Lung (tissue), 12 donors: ENCODE results near the gene ASAP2. TPM values are rescaled to one million over a fixed set of nuclear protein-coding genes. Genes with fewer than 3 reads are reported as not detected.

Experiments used
- ATAC-seq: fragments of 200-7000 bp; cut with Tn5 transposase; one replicate; pipeline ENCODE4 v1.9.1; 2020; ENCODE audit warnings: moderate number of reproducible peaks; ENCODE audit not compliant: insufficient read depth, low FRiP score
- DNase-seq, 3 donors: peaks; one replicate each; pipeline ENCODE4 v3.0.0-alpha.2; 2013 to 2017
- H3K27ac ChIP-seq, 2 donors: one replicate each; pipeline ENCODE4 v1.5.1; 2013; ENCODE audit warnings: mild to moderate bottlenecking in 2 of 2, moderate library complexity in 2 of 2, control low read depth in 1 of 2, inconsistent platforms in 1 of 2, low read depth in 1 of 2, low read length in 1 of 2
- H3K27me3 ChIP-seq, 3 donors: one replicate each; pipeline ENCODE4 v1.5.1; 2013; ENCODE audit warnings: low read length in 2 of 3; ENCODE audit not compliant: control insufficient read depth in 3 of 3, insufficient read depth in 3 of 3
- H3K36me3 ChIP-seq, 4 donors: one replicate each; pipeline ENCODE4 v1.5.1; 2013; ENCODE audit warnings: low read length in 4 of 4, mild to moderate bottlenecking in 1 of 4, moderate library complexity in 1 of 4; ENCODE audit not compliant: control insufficient read depth in 4 of 4, insufficient read depth in 4 of 4
- H3K4me1 ChIP-seq, 5 donors: one replicate each; pipeline ENCODE4 v1.5.1; 2013; ENCODE audit warnings: low read length in 5 of 5, mild to moderate bottlenecking in 2 of 5, moderate library complexity in 1 of 5; ENCODE audit not compliant: control insufficient read depth in 5 of 5, insufficient read depth in 5 of 5
- H3K4me3 ChIP-seq: one replicate; pipeline ENCODE4 v1.5.1; 2013; ENCODE audit warnings: mild to moderate bottlenecking, control low read depth, moderate library complexity
- H3K9ac ChIP-seq, 2 donors: one replicate each; pipeline ENCODE4 v1.5.1; 2013; ENCODE audit warnings: low read length in 2 of 2, control low read depth in 1 of 2; ENCODE audit not compliant: insufficient read depth in 1 of 2
- H3K9me3 ChIP-seq, 4 donors: one replicate each; pipeline ENCODE4 v1.5.1; 2013; ENCODE audit warnings: low read length in 3 of 4, mild to moderate bottlenecking in 1 of 4, moderate library complexity in 1 of 4; ENCODE audit not compliant: control insufficient read depth in 4 of 4, insufficient read depth in 3 of 4
- WGBS, 2 donors: extraction: QIAGEN DNeasy Blood & Tissue Kit; methylation state at CpG; one replicate each; pipeline ENCODE4 v1.1.7; 2013; 5-methylcytosine and 5-hydroxymethylcytosine counted together
- polyA plus RNA-seq, 2 donors: library from polyadenylated mRNA; stranded (reverse); fragments of 200-250 nt; gene quantifications; one replicate each; pipeline ENCODE4 v1.2.1, GENCODE V29; 2013
- total RNA-seq, 2 donors: library from RNA; depleted of rRNA in 1 of 2; stranded (reverse); fragments of >200 nt in 1 of 2; gene quantifications; one replicate each; pipeline ENCODE4 v1.2.1, GENCODE V29; 2014 to 2021
- TF ChIP-seq, protein P1 (sequence below): IDR thresholded peaks from 2 replicates; pipeline ENCODE4 v1.5.1; 2012; ENCODE audit warnings: mild to moderate bottlenecking; ENCODE audit errors: control extremely low read depth, extremely low read depth
- donor health status: control.
- donor health status: control.
- donor health status: Bipolar disorder and iron deficiency.
- donor health status: healthy.
- donor health status: DM: yes; HTN: yes; CAD: no.

The ASAP2 gene
- total and polyA plus RNA-seq, 4 donors: 7.4 to 30.9 (median 17.0) TPM

DNA sequence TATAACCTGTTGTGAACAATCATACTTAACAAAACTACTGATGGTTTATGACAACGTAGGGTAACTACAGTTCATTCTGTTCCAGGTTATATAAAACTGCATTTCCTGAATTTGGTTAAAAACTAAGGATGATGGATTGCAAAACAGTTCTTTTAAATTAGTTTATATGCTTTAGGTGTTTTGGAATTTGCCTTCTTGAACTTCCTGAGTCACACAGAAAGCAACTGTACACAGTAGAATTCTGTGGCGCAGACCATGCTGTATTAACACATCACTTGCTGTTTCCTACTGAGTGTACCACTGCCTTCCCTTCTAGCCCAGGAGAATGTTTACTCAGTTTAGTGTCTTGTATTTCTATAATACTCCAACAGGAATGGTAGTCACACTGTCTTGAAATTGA lies 197.3 kb downstream of the ASAP2 start:
- Histone ChIP-seq H3K27ac (no peak overlapping the region), H3K4me1 (peaks cover 0 to 2% (median 0%) of the 10 kb centered on the region in 5 donors), H3K4me3 (no peak overlapping the region), H3K9ac (no peak overlapping the region), H3K36me3 (peaks cover 1 to 26% (median 7%) of the 10 kb centered on the region in 4 donors), H3K9me3 (no peaks in the 10 kb centered on the region), H3K27me3 (no peaks in the 10 kb centered on the region)
- 59 to 63% methylated on average over 2 of the region's 2 CpGs for WGBS, 2 donors
- no peak for DNase-seq
- no peak for ATAC-seq
- TF ChIP-seq, protein P1, sequence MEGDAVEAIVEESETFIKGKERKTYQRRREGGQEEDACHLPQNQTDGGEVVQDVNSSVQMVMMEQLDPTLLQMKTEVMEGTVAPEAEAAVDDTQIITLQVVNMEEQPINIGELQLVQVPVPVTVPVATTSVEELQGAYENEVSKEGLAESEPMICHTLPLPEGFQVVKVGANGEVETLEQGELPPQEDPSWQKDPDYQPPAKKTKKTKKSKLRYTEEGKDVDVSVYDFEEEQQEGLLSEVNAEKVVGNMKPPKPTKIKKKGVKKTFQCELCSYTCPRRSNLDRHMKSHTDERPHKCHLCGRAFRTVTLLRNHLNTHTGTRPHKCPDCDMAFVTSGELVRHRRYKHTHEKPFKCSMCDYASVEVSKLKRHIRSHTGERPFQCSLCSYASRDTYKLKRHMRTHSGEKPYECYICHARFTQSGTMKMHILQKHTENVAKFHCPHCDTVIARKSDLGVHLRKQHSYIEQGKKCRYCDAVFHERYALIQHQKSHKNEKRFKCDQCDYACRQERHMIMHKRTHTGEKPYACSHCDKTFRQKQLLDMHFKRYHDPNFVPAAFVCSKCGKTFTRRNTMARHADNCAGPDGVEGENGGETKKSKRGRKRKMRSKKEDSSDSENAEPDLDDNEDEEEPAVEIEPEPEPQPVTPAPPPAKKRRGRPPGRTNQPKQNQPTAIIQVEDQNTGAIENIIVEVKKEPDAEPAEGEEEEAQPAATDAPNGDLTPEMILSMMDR: no peak

DNA sequence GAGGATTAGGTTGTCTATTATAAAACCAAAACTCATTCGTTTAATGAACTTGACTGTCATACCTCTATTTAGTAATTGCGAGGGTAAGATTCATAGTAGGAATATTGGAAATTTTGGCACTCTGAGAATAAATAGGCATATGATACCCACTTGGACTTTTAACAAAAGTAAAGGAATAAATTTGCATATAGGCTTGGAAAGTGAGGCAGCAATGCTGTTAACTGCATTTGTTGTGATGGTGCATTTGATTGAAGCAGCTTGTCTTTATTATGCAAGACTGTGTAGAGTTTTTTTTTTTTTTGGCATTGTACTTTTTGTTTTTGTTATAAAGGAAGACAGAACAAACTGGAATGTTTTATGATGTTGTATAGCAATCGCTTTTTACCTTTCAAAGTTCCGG lies 197.8 kb downstream of the ASAP2 start:
- H3K4me3 ChIP-seq: no peak overlapping the region
- H3K27me3 ChIP-seq: no peaks in the 10 kb centered on the region
- 84 to 89% methylated on average over 4 of the region's 4 CpGs for WGBS, 2 donors
- peaks cover 0 to 2% (median 0%) of the 10 kb centered on the region in 5 donors for H3K4me1 ChIP-seq
- DNase-seq: no peak
- no peak overlapping the region for H3K27ac ChIP-seq
- no peaks in the 10 kb centered on the region for H3K9me3 ChIP-seq
- ATAC-seq: no peak
- TF ChIP-seq, protein P1: no peak
- peaks cover 7 to 28% (median 9%) of the 10 kb centered on the region in 4 donors for H3K36me3 ChIP-seq
- no peak overlapping the region for H3K9ac ChIP-seq

DNA sequence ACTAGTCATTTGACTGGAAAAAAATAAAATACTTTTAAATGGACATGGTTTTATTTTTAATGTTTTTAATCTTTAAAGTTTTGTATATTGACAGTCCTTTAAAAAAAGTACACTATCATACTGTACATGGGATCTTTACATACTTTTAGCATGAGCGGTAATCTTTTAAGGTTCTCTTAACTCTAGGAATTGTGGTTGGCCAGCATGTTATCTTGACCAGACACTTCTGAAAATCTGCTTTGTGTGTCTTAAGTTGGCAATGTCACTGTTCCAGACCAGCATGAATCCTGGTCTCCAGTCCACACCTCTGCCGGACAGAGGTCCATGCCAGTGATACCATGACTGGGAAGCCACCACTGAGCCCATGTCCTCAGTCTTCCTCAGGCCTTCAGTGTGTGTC lies 199.0 kb downstream of the ASAP2 start:
- no peaks in the 10 kb centered on the region for H3K4me1 ChIP-seq
- no peaks in the 10 kb centered on the region for H3K9me3 ChIP-seq
- no peak overlapping the region for H3K4me3 ChIP-seq
- no peaks in the 10 kb centered on the region for H3K27me3 ChIP-seq
- no peak overlapping the region for H3K9ac ChIP-seq
- no peak overlapping the region for H3K27ac ChIP-seq
- H3K36me3 ChIP-seq: peaks cover 7 to 25% (median 13%) of the 10 kb centered on the region in 4 donors
- ATAC-seq (no peak), DNase-seq (no peak)
- WGBS, 2 donors: 95 to 100% methylated on average over 2 of the region's 2 CpGs
- TF ChIP-seq, protein P1: no peak
